WTC11 (cell line): ENCODE data around the gene ZNF576. TPM values are rescaled to one million over a fixed set of nuclear protein-coding genes. Genes with fewer than 3 reads are reported as not detected.

Source experiments
- ATAC-seq: fragments of 200-7000 bp; cut with Tn5 transposase; 2 replicates; pipeline ENCODE4 v1.10.0; 2021; ENCODE audit warnings: mild to moderate bottlenecking, moderate library complexity
- CTCF ChIA-PET: fragments of 300-600 bp; sonication (Branson Sonifier 250); formaldehyde crosslinking; loops from one replicate; lab custom pipeline; 2021; ENCODE audit warnings: antibody characterized with exemption; lab: Charles Lee
- POLR2A ChIA-PET: fragments of 350-600 bp; sonication (Branson Sonifier 250); formaldehyde crosslinking; loops from one replicate; lab custom pipeline; 2021; ENCODE audit warnings: antibody characterized with exemption; lab: Charles Lee
- DNase-seq: peaks from one replicate; pipeline ENCODE4 v3.0.0; 2021; ENCODE audit warnings: low spot score
- H3K27ac Mint-ChIP-seq: 2 replicates; pipeline ENCODE4 v1.8.0; 2021; ENCODE audit warnings: mixed read lengths
- H3K27me3 Mint-ChIP-seq: 2 replicates; pipeline ENCODE4 v1.8.0; 2021; ENCODE audit warnings: low read depth, mild to moderate bottlenecking, moderate library complexity, mixed read lengths
- H3K36me3 Mint-ChIP-seq: 2 replicates; pipeline ENCODE4 v1.8.0; 2021; ENCODE audit warnings: mixed read lengths
- H3K4me1 Mint-ChIP-seq: 2 replicates; pipeline ENCODE4 v1.8.0; 2022; ENCODE audit warnings: mixed read lengths
- H3K4me3 Mint-ChIP-seq: 2 replicates; pipeline ENCODE4 v1.8.0; 2021; ENCODE audit warnings: mild to moderate bottlenecking, moderate library complexity, mixed read lengths
- H3K9me3 Mint-ChIP-seq: 2 replicates; pipeline ENCODE4 v1.8.0; 2021; ENCODE audit warnings: mixed read lengths
- AR ChIP-seq: fragments of 250-450 bp; sonication (Bioruptor Pico); IDR thresholded peaks from 2 replicates; pipeline ENCODE4 v1.9.0; 2021; ENCODE audit warnings: mild to moderate bottlenecking
- ARID4B ChIP-seq: sonication (generic); formaldehyde crosslinking; IDR thresholded peaks from 2 replicates; pipeline ENCODE4 v1.8.0; 2023; ENCODE audit warnings: missing genetic modification reagents, mild to moderate bottlenecking, borderline replicate concordance
- EMX1 ChIP-seq: fragments of 250-450 bp; sonication (Bioruptor Pico); IDR thresholded peaks from 2 replicates; pipeline ENCODE4 v1.8.0; 2021; ENCODE audit warnings: mild to moderate bottlenecking
- ERG ChIP-seq: fragments of 250-450 bp; sonication (Bioruptor Pico); IDR thresholded peaks from 2 replicates; pipeline ENCODE4 v1.8.0; 2021; ENCODE audit warnings: mild to moderate bottlenecking
- NFATC4 ChIP-seq: fragments of 250-450 bp; sonication (Bioruptor Pico); IDR thresholded peaks from 2 replicates; pipeline ENCODE4 v1.9.0; 2021; ENCODE audit warnings: mild to moderate bottlenecking
- NR2C2 ChIP-seq: sonication (generic); formaldehyde crosslinking; IDR thresholded peaks from 2 replicates; pipeline ENCODE4 v1.8.0; 2022; ENCODE audit warnings: mild to moderate bottlenecking, missing genetic modification reagents
- NR3C1 ChIP-seq: sonication (generic); formaldehyde crosslinking; conservative IDR thresholded peaks from 2 replicates; pipeline ENCODE4 v1.8.1; 2023; ENCODE audit warnings: low read depth, mild to moderate bottlenecking, missing genetic modification reagents
- OVOL2 ChIP-seq: fragments of 250-450 bp; sonication (Bioruptor Pico); IDR thresholded peaks from 2 replicates; pipeline ENCODE4 v1.9.0; 2021; ENCODE audit warnings: mild to moderate bottlenecking, borderline replicate concordance
- SOX15 ChIP-seq: fragments of 250-450 bp; sonication (Bioruptor Pico); IDR thresholded peaks from 2 replicates; pipeline ENCODE4 v1.9.0; 2021; ENCODE audit warnings: mild to moderate bottlenecking
- STAT6 ChIP-seq: sonication (generic); formaldehyde crosslinking; conservative IDR thresholded peaks from 2 replicates; pipeline ENCODE4 v1.8.1; 2023; ENCODE audit warnings: mild to moderate bottlenecking, low read depth, missing genetic modification reagents, moderate library complexity
- TCF7 ChIP-seq: sonication (generic); formaldehyde crosslinking; IDR thresholded peaks from 2 replicates; pipeline ENCODE4 v1.8.0; 2022; ENCODE audit warnings: mild to moderate bottlenecking, low read depth, missing genetic modification reagents, moderate library complexity
- TEAD1 ChIP-seq: sonication (generic); formaldehyde crosslinking; IDR thresholded peaks from 2 replicates; pipeline ENCODE4 v1.8.0; 2022; ENCODE audit warnings: mild to moderate bottlenecking, missing genetic modification reagents
- ZMAT4 ChIP-seq: fragments of 250-450 bp; sonication (Bioruptor Pico); IDR thresholded peaks from 2 replicates; pipeline ENCODE4 v1.9.0; 2021; ENCODE audit warnings: mild to moderate bottlenecking
- ZNF138 ChIP-seq: sonication (generic); formaldehyde crosslinking; conservative IDR thresholded peaks from 2 replicates; pipeline ENCODE4 v1.8.1; 2022; ENCODE audit warnings: mild to moderate bottlenecking, moderate library complexity, missing genetic modification reagents
- ZNF425 ChIP-seq: fragments of 250-450 bp; sonication (Bioruptor Pico); conservative IDR thresholded peaks from 2 replicates; pipeline ENCODE4 v1.9.0; 2021; ENCODE audit warnings: mild to moderate bottlenecking
- total RNA-seq: library from RNA; stranded (reverse); gene quantifications from 3 replicates; pipeline ENCODE4 v1.2.3, GENCODE V29; 2021
- TF ChIP-seq, protein P1 (sequence below): sonication (generic); formaldehyde crosslinking; IDR thresholded peaks from 2 replicates; pipeline ENCODE4 v1.8.0; 2023; ENCODE audit warnings: missing genetic modification reagents
- TF ChIP-seq, protein P2 (sequence below): sonication (generic); formaldehyde crosslinking; IDR thresholded peaks from 2 replicates; pipeline ENCODE4 v1.8.1; 2022; ENCODE audit warnings: low read depth, missing genetic modification reagents, borderline replicate concordance

ZNF576 gene
- total RNA-seq, 1 experiment from 2014 or later = 15.9 TPM

DNA sequence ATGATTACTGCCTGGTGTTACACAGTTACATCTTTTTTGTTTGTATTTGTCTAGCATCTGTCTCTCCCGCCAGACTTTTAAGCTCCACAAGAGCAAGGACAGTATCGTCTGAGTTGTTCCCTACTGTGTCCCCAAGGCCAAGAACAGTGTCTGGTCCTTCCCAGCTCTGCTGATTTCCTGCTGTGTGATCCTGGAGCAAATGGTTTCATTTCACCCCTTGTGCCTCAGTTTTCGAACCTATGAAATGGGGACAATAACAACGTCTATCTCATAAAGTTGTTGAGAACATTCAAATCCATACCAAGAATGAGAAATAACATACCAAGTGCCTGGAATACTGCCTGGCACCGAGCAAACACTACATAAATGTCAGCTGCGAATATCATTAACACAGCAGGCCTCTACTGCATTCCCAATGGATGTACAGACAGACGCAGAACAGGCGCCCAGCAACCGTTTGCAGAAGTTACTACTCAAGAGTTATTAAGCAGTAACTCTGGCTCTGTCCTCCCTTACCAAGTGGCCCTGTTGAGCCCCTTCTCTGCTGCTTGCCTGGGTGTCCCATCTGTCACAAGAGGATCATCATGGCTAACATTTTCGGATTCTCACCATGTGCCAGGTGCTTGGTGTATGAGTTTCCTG lies 32.5 kb upstream of the ZNF576 start:
- POLR2A ChIA-PET = no interaction called here
- peaks cover 6% of the 10 kb centered on the region; the same call in 1 of the 2 replicates for H3K36me3 Mint-ChIP-seq
- CTCF ChIA-PET = interaction anchor here (1.2 to 3.4 kb wide), 2 partner anchors 9 to 31 kb away, joined by 4 to 20 read pairs; no protein-coding TSS in a partner anchor
- no peaks in the 10 kb centered on the region for H3K4me1 Mint-ChIP-seq
- H3K4me3 Mint-ChIP-seq = no peak overlapping the region
- no peak for ATAC-seq
- TF ChIP-seq SOX15 (no peak), NR2C2 (CRISPR knock-in tag) (no peak), ARID4B (CRISPR knock-in tag) (no peak), AR (CRISPR knock-in tag) (no peak), ZNF138 (CRISPR knock-in tag) (no peak), EMX1 (CRISPR knock-in tag) (no peak), ERG (no peak), TCF7 (CRISPR knock-in tag) (no peak), NFATC4 (CRISPR knock-in tag) (no peak), ZNF425 (no peak), TEAD1 (CRISPR knock-in tag) (no peak), STAT6 (CRISPR knock-in tag) (no peak), NR3C1 (CRISPR knock-in tag) (no peak), OVOL2 (CRISPR knock-in tag) (no peak), ZMAT4 (CRISPR knock-in tag) (no peak)
- TF ChIP-seq, protein P1, sequence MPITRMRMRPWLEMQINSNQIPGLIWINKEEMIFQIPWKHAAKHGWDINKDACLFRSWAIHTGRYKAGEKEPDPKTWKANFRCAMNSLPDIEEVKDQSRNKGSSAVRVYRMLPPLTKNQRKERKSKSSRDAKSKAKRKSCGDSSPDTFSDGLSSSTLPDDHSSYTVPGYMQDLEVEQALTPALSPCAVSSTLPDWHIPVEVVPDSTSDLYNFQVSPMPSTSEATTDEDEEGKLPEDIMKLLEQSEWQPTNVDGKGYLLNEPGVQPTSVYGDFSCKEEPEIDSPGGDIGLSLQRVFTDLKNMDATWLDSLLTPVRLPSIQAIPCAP = no peak
- TF ChIP-seq, protein P2, sequence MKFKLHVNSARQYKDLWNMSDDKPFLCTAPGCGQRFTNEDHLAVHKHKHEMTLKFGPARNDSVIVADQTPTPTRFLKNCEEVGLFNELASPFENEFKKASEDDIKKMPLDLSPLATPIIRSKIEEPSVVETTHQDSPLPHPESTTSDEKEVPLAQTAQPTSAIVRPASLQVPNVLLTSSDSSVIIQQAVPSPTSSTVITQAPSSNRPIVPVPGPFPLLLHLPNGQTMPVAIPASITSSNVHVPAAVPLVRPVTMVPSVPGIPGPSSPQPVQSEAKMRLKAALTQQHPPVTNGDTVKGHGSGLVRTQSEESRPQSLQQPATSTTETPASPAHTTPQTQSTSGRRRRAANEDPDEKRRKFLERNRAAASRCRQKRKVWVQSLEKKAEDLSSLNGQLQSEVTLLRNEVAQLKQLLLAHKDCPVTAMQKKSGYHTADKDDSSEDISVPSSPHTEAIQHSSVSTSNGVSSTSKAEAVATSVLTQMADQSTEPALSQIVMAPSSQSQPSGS (CRISPR knock-in tag) = no peak
- TF ChIP-seq, all 79 proteins: peak for 0
- Mint-ChIP-seq H3K27ac (peak overlapping the region; percentile 23; the same call in 1 of the 2 replicates), H3K27me3 (no peaks in the 10 kb centered on the region), H3K9me3 (no peaks in the 10 kb centered on the region)
- no peak for DNase-seq
